Neural cell (in vitro differentiated cells): Measurements from ENCODE around the gene FOXO1. TPM values are rescaled to one million over a fixed set of nuclear protein-coding genes. Genes with fewer than 3 reads are reported as not detected.

Source experiments
- H2AFZ ChIP-seq: fragments of 200-600, 300-800 bp; sonication (generic), shearing (Covaris generic); 2 replicates; pipeline ENCODE4 v1.6.0; 2014; ENCODE audit warnings: low read depth, mild to moderate bottlenecking, antibody characterized with exemption, low read length, moderate library complexity
- H3F3A ChIP-seq: fragments of 200-600 bp; shearing (Covaris generic); 2 replicates; pipeline ENCODE4 v1.6.1; 2016; ENCODE audit warnings: mild to moderate bottlenecking, moderate library complexity, mixed read lengths, antibody characterized with exemption, low read length; ENCODE audit not compliant: insufficient read depth, poor library complexity, severe bottlenecking
- H3K27ac ChIP-seq: fragments of 200-600, 300-800 bp; sonication (generic), shearing (Covaris generic); 2 replicates; pipeline ENCODE4 v1.5.1; 2014; ENCODE audit warnings: mild to moderate bottlenecking, low read length, moderate library complexity
- H3K27me3 ChIP-seq: fragments of 300-800, 200-600 bp; sonication (generic), shearing (Covaris generic); 2 replicates; pipeline ENCODE4 v1.6.0; 2014; ENCODE audit warnings: mild to moderate bottlenecking, low read depth, low read length, moderate library complexity; ENCODE audit not compliant: insufficient read depth
- H3K36me3 ChIP-seq: fragments of 300-800, 200-600 bp; sonication (generic), shearing (Covaris generic); 2 replicates; pipeline ENCODE4 v1.5.1; 2014; ENCODE audit warnings: mild to moderate bottlenecking, antibody characterized with exemption, low read length, moderate library complexity; ENCODE audit not compliant: insufficient read depth
- H3K4me2 ChIP-seq: fragments of 300-800, 200-600 bp; sonication (generic), shearing (Covaris generic); 2 replicates; pipeline ENCODE4 v1.6.0; 2014; ENCODE audit warnings: mild to moderate bottlenecking, low read length
- H3K4me3 ChIP-seq: fragments of 300-800, 200-600 bp; sonication (generic), shearing (Covaris generic); 2 replicates; pipeline ENCODE4 v1.5.1; 2014; ENCODE audit warnings: mild to moderate bottlenecking, low read length, moderate library complexity
- H3K79me2 ChIP-seq: fragments of 200-600 bp; shearing (Covaris generic); replicated peaks from 2 replicates; pipeline ENCODE4 v1.6.0; 2014; ENCODE audit warnings: mild to moderate bottlenecking, low read length, moderate library complexity; ENCODE audit not compliant: insufficient read depth
- H3K9ac ChIP-seq: fragments of 300-800, 200-600 bp; sonication (generic), shearing (Covaris generic); 2 replicates; pipeline ENCODE4 v1.6.1; 2016; ENCODE audit warnings: mild to moderate bottlenecking, low read length, mixed read lengths
- H3K9me2 ChIP-seq: fragments of 200-600 bp; shearing (Covaris generic); 2 replicates; pipeline ENCODE4 v1.6.1; 2016; ENCODE audit warnings: mild to moderate bottlenecking, low read length, mixed read lengths; ENCODE audit not compliant: insufficient read depth
- H3K9me3 ChIP-seq: fragments of 200-600, 300-800 bp; sonication (generic), shearing (Covaris generic); 2 replicates; pipeline ENCODE4 v1.6.1; 2016; ENCODE audit warnings: mild to moderate bottlenecking, mixed run types, low read length, moderate library complexity, mixed read lengths
- H4K20me1 ChIP-seq: fragments of 200-600 bp; shearing (Covaris generic); 2 replicates; pipeline ENCODE4 v1.6.1; 2016; ENCODE audit warnings: mild to moderate bottlenecking, mixed run types; ENCODE audit not compliant: insufficient read depth
- EP300 ChIP-seq: fragments of 450-650 bp; conservative IDR thresholded peaks from 2 replicates; pipeline ENCODE4 v1.6.1; 2014; ENCODE audit warnings: antibody characterized with exemption, mild to moderate bottlenecking, moderate library complexity; ENCODE audit not compliant: poor library complexity, severe bottlenecking
- EZH2 ChIP-seq: fragments of 200-600, 300-800 bp; shearing (Covaris generic), sonication (generic); IDR thresholded peaks from 2 replicates; pipeline ENCODE4 v1.6.1; 2014; ENCODE audit warnings: antibody characterized with exemption, low read length, borderline replicate concordance, mild to moderate bottlenecking; ENCODE audit not compliant: insufficient read depth, poor library complexity, severe bottlenecking
- MXI1 ChIP-seq: fragments of 450-650 bp; conservative IDR thresholded peaks from 2 replicates; pipeline ENCODE4 v1.6.1; 2014; ENCODE audit warnings: antibody characterized with exemption, mild to moderate bottlenecking; ENCODE audit not compliant: poor library complexity, severe bottlenecking
- POLR2AphosphoS5 ChIP-seq: IDR thresholded peaks from 2 replicates; pipeline ENCODE4 v1.6.1; 2012
- RAD21 ChIP-seq: fragments of 450-650 bp; conservative IDR thresholded peaks from 2 replicates; pipeline ENCODE4 v1.6.1; 2014; ENCODE audit warnings: antibody characterized with exemption, mild to moderate bottlenecking, moderate library complexity
- SMC3 ChIP-seq: fragments of 450-650 bp; conservative IDR thresholded peaks from 2 replicates; pipeline ENCODE4 v1.6.1; 2014; ENCODE audit warnings: antibody characterized with exemption, mild to moderate bottlenecking, moderate library complexity; ENCODE audit not compliant: poor library complexity
- TAF1 ChIP-seq: IDR thresholded peaks from 2 replicates; pipeline ENCODE4 v1.6.1; 2012; ENCODE audit warnings: low read depth
- polyA plus RNA-seq: library from polyadenylated mRNA; depleted of rRNA; stranded (reverse); fragments of >200 nt; gene quantifications from 2 replicates; pipeline ENCODE4 v1.2.3, GENCODE V29; 2014
- TF ChIP-seq, protein P1 (sequence below): IDR thresholded peaks from 2 replicates; pipeline ENCODE4 v1.6.1; 2012; ENCODE audit warnings: borderline replicate concordance
- TF ChIP-seq, protein P2 (sequence below): fragments of 450-650 bp; IDR thresholded peaks from 2 replicates; pipeline ENCODE4 v1.5.1; 2014; ENCODE audit warnings: antibody characterized with exemption, mild to moderate bottlenecking, moderate library complexity; ENCODE audit not compliant: poor library complexity, severe bottlenecking

The FOXO1 gene
- polyA plus RNA-seq, 1 donor from 2014 or later: 1.2 TPM

DNA sequence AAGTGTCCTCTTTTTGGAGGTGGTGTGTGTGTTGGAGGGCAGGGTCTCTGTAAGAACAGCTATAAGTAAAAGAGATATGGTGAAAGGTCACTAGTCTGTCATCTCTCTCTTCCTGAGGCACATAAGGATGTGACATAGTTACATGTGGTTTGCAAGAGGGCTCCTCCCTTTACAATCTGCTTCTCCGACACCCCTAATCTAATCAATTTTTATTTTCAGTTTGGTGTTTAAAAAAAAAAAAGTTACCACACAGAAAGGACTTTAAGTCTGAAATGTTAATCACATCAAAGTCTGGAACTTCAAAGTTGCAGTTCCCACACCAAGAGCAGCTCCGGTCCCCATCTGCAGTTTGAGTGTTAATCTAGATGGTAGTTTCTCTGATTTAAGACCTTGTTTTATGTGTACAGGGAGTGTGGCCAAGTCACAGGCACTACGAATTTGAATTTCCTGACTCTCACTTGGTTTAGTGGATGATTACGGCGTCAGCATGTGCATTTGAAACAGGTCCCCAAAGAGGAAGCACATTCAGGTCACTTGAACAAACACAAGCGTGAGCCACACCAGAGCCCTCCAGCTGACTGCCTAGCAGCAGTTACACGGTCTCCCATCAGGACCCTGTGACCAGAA, 53.1 kb downstream of the FOXO1 start:
- no peaks in the 10 kb centered on the region for H3K9me3 ChIP-seq
- no peak overlapping the region for H2AFZ ChIP-seq
- H3K9ac ChIP-seq: no peak overlapping the region
- H3K79me2 ChIP-seq: no peaks in the 10 kb centered on the region
- H3K4me2 ChIP-seq: no peak overlapping the region
- no peaks in the 10 kb centered on the region for H4K20me1 ChIP-seq
- H3F3A ChIP-seq: no peaks in the 10 kb centered on the region
- H3K36me3 ChIP-seq: no peaks in the 10 kb centered on the region
- no peak overlapping the region for H3K4me3 ChIP-seq
- H3K9me2 ChIP-seq: no peaks in the 10 kb centered on the region
- H3K27ac ChIP-seq: no peak overlapping the region
- H3K27me3 ChIP-seq: no peaks in the 10 kb centered on the region
- TF ChIP-seq SMC3: no peak
- TF ChIP-seq, protein P1, sequence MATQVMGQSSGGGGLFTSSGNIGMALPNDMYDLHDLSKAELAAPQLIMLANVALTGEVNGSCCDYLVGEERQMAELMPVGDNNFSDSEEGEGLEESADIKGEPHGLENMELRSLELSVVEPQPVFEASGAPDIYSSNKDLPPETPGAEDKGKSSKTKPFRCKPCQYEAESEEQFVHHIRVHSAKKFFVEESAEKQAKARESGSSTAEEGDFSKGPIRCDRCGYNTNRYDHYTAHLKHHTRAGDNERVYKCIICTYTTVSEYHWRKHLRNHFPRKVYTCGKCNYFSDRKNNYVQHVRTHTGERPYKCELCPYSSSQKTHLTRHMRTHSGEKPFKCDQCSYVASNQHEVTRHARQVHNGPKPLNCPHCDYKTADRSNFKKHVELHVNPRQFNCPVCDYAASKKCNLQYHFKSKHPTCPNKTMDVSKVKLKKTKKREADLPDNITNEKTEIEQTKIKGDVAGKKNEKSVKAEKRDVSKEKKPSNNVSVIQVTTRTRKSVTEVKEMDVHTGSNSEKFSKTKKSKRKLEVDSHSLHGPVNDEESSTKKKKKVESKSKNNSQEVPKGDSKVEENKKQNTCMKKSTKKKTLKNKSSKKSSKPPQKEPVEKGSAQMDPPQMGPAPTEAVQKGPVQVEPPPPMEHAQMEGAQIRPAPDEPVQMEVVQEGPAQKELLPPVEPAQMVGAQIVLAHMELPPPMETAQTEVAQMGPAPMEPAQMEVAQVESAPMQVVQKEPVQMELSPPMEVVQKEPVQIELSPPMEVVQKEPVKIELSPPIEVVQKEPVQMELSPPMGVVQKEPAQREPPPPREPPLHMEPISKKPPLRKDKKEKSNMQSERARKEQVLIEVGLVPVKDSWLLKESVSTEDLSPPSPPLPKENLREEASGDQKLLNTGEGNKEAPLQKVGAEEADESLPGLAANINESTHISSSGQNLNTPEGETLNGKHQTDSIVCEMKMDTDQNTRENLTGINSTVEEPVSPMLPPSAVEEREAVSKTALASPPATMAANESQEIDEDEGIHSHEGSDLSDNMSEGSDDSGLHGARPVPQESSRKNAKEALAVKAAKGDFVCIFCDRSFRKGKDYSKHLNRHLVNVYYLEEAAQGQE: no peak
- TF ChIP-seq TAF1: no peak
- TF ChIP-seq MXI1: no peak
- no peak for TF ChIP-seq EP300
- no peak for TF ChIP-seq EZH2
- TF ChIP-seq RAD21: no peak
- no peak for TF ChIP-seq POLR2AphosphoS5
- TF ChIP-seq, protein P2, sequence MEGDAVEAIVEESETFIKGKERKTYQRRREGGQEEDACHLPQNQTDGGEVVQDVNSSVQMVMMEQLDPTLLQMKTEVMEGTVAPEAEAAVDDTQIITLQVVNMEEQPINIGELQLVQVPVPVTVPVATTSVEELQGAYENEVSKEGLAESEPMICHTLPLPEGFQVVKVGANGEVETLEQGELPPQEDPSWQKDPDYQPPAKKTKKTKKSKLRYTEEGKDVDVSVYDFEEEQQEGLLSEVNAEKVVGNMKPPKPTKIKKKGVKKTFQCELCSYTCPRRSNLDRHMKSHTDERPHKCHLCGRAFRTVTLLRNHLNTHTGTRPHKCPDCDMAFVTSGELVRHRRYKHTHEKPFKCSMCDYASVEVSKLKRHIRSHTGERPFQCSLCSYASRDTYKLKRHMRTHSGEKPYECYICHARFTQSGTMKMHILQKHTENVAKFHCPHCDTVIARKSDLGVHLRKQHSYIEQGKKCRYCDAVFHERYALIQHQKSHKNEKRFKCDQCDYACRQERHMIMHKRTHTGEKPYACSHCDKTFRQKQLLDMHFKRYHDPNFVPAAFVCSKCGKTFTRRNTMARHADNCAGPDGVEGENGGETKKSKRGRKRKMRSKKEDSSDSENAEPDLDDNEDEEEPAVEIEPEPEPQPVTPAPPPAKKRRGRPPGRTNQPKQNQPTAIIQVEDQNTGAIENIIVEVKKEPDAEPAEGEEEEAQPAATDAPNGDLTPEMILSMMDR: no peak

DNA sequence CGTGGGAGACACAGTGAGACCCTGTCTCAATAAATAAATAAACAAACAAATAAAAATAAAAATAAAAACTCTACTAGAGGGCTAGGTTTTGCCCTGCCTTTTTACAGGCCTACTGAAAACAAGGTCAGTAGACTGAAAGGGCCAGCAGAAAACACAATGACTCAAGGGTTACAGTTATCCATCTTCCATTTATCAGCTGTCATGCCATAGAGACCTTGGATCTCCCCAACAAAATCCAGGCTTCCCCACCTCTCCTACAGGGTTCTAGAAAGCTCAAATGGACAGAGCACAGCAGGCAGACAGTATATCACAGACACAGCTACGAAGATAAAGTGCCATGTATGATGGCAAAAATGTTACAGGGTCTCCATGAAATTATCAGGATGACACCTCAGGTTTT, 54.4 kb downstream of the FOXO1 start:
- Histone ChIP-seq H3F3A (no peaks in the 10 kb centered on the region), H3K27me3 (no peaks in the 10 kb centered on the region), H3K36me3 (no peaks in the 10 kb centered on the region), H4K20me1 (no peaks in the 10 kb centered on the region), H3K9me3 (no peaks in the 10 kb centered on the region), H3K4me2 (no peak overlapping the region), H3K79me2 (no peaks in the 10 kb centered on the region), H3K9me2 (no peaks in the 10 kb centered on the region), H3K9ac (no peak overlapping the region), H3K27ac (no peak overlapping the region), H3K4me3 (no peak overlapping the region), H2AFZ (no peak overlapping the region)
- TF ChIP-seq EZH2 (no peak), SMC3 (no peak), TAF1 (no peak), EP300 (no peak), RAD21 (no peak), MXI1 (no peak), POLR2AphosphoS5 (no peak)
- TF ChIP-seq, protein P2: no peak
- TF ChIP-seq, protein P1: no peak
